Measurements from ENCODE around the gene RAB7B.

GRCh38 chr1:206041640-206042039, 38.4 kb upstream of the RAB7B start:
- TF ChIP-seq EZH2phosphoT487 (IDR thresholded peaks at IDR 0.05; ENCODE audit: insufficient read depth, low read depth), result no peak
- TF ChIP-seq EZH2 (IDR thresholded peaks at IDR 0.05; ENCODE audit: insufficient read depth, poor library complexity, severe bottlenecking), result no peak

Measured in GM23248 (cell line).